Kidney tubule cell (primary cell): ENCODE data around the gene PROK1.
"Not testable (repeated sequence)": the region's sequence is repeated elsewhere in the genome, so short reads cannot be mapped to it uniquely, and the experiment has no call there.

ENCODE experiments used
- DNase-seq: peaks from one replicate; pipeline ENCODE4 v3.0.0-alpha.2; 2018; ENCODE audit warnings: low spot score

Gene PROK1

DNA sequence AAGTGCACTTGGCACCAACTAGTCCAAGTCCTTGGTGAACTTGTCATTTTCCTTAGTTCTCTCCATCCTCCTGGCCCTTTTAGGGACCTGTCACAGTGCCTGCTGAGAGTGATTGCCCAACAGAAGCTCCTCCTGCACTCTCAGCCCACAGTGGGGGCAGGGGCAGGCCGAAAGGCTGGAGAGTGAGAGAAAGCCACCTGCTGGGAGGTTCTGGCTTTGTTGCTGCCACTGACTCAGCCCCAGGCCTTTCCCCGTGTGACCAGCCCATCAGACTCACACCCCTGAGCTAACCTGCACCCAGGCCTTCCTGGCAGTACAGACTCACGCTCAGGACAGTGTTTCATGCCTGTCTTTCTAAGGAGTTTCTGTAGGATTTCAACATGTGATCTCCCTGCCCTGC lies 17.1 kb upstream of the PROK1 start:
- peak; percentile 85 for DNase-seq

DNA sequence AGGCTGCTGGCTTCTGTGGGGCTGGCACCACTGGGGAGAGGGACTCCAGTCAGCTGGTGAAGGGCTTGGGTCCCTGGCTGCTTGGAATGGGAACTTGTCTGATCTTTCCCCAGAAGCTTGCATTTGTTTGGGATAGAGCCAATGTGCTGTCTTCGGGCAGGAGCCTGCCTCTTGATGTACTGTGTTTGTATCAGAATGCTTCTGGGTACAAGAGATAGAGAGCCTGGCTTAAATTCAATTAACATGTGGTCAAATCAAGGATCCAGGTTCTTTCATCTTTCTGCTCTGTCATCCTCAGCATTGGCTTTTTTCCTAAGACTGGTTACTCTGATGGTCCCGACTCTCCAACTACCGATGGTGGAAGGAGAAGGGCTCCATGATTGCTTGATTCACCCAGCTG lies 16.0 kb upstream of the PROK1 start:
- DNase-seq = no peak

DNA sequence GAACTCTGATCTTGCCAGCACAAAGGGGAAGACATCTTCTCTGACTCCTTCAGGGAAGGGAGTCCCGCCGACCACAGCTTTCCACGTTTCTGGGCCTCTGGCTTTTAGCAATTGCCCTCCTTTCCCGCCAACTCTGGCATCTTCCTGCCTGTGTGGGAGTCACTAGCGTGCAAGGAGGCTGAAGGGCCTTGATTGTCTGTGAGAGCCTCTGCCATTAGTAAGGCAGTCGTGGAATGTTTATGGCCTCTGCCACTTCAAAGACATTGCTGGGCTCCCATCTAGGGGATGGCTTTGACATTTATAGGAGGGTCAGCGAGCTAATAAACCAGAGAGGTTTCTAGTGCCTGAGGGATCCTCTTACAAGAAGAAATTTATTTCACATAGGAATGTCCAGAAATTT lies 14.3 kb upstream of the PROK1 start:
- no peak for DNase-seq

DNA sequence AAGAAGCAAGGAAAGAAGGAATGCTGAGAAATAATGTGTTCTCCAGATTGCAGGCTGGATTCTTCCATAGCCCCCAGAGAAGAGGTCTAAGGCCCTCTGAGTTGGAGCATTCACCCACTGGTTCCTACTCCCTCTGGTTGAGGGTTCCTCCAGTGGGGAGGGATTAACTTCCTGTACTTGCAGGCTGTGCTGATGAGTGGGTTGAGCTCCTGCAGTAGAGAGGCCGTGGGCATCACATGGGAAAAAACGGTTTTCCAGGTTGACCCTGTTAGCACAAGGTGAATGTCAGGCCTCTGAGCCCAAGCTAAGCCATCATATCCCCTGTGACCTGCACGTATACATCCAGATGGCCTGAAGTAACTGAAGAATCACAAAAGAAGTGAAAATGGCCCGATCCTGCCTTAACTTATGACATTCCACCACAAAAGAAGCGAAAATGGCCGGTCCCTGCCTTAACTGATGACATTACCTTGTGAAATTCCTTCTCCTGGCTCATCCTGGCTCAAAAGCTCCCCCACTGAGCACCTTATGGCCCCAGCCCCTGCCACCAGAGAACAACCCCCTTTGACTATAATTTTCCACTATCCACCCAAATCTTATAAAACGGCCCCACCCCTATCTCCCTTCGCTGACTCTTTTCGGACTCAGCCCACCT lies 13.2 kb upstream of the PROK1 start:
- DNase-seq = not testable (repeated sequence)

DNA sequence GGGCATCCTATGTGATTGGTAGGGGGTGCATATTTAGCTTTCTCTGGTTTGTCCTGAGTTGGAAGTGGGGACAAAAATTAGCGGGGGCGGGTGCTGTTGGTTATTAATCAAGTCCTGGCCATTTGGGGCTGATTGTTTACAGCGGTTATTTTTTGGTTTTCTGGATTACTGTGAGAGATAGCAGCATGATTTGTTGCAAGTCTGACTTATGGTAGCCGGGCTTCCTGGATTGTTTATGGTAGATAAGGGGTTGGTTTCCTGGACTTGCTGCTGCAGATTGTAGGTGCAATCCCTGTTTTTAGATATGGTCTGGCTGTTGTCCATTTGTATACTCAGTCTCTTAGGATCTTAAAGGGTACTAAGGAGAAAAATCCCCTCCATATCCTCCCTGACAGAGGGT lies 12.1 kb upstream of the PROK1 start:
- DNase-seq = no peak

DNA sequence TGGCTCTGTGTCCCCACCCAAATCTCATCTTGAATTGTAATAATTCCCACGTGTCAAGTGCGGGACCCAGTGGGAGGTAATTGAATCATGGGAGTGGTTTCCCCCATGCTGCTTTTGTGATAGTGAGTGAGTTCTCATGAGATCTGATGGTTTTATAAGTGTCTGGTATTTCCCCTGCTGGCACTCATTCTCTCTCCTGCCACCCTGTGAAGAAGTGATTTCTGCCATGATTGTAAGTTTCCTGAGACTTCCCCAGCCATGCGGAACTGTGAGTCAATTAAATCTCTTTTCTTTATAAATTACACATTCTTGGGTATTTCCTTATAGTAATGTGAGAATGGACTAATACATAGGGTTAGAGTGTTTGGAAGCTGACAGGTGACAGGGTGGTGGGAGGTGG lies 11.1 kb upstream of the PROK1 start:
- peak; percentile 17 for DNase-seq

DNA sequence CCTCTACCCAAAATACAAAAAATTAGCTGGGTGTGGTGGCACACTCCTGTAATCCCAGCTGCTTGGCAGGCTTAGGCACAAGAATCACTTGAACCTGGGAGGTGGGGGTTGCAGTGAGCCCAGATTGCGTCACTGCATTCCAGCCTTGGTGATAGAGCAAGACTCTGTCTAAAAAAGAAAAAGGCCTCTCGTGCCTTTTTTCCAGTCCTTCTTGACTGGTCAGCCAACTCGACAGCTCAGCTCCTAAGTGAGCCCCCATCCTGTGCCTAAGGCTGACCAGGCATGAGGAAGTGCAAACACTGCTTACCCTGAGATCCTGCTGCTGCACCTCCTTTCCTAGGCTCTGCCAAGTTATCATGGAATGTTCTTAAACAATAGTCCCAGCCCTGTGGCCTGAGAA lies 10.1 kb upstream of the PROK1 start:
- DNase-seq = peak; percentile 62

DNA sequence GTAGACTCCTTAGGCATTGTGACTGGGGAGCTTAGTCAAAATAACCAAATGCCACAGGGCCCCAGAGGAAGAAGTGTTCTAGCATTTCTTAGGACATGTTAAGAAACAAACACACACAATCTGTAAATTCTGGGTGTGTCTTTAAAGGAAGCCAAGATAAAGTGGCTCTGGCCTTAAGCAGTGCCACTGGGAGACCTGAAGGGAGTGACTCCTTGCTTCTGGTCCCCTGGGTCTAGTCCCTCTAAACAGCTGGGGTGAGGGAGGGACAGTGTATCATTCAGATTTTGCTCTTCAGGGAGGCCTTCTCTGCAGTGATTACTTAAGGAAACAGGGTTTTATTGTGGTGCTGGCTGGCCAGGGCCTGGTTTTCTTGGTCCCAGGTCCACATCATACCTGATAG lies 9.1 kb upstream of the PROK1 start:
- no peak for DNase-seq

DNA sequence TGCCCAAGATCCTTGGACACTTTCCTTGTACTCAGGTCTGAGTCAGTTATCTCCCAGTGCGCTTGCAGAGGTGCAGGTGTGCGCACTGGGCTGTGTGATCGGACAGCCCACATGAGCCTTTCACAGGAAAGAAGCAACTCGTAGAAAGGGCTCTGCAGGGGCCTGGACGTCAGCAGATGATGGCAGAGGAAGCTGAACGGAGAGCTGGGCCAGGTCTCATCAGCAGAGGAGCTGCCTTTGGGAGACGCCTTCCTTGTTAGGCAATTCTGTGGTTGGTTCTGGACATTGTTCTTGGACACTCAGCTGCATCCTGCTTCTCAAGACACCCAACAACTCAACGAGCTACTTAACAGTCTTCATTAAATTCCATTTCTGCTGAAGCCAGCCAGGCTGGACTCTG lies 7.5 kb upstream of the PROK1 start:
- no peak for DNase-seq

DNA sequence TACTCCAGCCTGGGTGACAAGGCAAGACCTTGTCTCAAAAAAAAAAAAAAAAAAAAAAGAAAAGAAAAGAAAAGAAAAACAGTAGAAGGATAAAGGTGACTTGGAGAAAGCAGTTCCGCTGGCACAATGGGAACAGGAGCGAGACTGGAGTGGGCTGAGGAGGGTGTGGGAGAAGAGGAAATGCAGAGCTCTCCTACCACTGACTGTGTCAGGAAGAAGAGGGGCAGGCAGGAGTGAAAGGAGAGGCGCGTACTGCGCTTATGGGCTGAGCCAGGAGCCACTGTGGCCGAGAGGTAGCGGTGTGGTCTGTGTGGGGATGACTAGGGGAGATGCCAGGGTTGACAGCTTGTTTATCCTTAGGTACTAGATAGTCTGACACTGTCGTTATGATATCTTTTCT lies 6.4 kb upstream of the PROK1 start:
- no peak for DNase-seq

DNA sequence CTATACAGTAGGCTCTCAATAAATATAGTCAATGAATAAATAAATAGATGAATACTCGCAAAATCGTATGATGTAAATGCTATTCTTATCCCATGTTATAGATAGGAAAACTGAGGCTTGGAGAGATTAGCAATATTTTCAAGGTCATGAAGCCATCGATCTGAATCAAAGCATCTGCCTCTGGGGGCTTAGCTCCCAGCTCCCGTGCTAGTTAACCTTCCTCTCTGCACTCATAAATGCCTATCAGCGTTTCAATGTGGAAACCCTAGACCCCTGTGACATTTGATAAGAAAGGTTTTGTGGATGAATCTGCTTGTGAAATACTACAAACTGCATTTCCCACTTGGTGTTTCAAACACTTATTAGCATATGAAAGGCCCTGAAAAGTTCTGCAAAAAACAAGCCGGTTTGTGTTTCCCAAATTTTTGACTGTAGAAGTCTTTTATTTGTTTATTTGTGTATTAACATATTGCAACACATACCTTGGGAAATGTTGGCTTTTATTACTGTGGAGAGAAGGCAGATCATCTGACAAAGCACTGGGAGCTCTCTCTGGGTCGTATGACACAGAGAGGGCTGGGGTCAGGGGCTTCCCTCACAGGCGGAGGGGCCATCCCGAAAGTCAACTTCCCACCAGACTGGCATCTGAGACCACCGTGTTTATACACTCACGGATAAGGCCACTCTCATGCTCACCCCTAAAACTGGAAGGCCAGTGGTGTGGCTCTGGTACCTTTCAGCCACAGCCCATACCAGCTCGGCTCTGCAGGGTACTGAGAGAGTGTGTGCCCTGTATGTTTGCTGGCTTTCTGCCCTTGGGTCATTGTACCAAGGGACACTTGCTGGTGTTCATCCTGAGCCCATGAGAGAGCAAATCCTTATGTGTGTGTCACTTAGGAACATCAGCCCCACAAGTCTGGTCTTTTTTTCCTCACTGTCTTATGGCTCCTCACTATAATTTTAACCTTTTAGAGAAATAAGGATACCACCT lies 993 bp upstream of the PROK1 start:
- no peak for DNase-seq

DNA sequence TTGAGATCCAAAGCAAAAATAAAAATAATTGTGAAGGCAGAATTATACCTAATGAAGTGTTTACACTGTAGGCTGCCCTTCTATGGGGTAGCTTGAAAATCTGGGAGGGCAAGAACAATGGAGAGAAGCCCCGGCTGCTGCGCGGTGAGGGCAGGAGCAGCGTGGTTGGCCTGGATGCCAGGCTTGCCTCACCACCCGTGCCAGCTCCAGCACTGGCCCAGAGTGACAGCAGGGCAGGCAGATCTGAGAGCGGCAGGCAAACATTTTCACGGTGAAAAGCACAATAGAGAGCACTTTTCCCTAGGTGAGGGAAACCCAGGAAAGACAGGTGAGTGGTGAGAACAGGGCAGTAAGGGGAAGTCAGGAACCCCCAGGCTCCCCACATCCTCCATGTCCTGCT lies 1.4 kb downstream of the PROK1 start:
- DNase-seq = no peak

DNA sequence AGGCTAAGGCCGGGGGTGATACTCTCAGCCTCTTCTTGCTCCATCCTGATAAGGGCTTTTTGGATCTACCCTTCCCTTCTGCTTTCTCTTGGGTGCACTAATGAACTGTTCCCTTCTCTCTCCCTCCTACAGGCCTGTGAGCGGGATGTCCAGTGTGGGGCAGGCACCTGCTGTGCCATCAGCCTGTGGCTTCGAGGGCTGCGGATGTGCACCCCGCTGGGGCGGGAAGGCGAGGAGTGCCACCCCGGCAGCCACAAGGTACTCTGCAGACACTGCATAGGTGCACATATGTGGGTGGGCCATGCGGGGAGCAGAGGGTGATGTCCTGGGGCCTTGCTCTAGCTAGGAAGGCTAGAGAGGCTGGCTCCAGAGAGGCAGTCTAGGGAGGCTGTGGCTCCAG lies 2.9 kb downstream of the PROK1 start:
- DNase-seq = no peak

DNA sequence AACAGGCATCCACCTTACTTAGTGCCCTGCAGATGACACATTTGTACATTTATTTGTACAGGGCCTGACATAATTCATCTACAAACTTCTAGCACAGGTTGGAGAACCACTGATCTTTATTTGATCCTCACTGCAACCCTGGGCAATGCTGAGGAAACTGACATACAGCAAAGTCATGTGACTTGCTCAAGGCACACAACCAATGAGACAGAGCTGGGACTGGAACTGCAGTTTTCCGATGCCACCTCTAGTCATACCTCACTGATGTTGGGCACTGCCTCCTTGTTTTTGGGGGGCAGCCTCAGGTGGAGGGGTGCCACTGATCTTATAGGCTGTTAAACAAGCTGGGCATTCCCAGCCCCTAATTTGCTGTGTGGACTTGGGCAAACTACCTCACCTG lies 3.4 kb downstream of the PROK1 start:
- no peak for DNase-seq

DNA sequence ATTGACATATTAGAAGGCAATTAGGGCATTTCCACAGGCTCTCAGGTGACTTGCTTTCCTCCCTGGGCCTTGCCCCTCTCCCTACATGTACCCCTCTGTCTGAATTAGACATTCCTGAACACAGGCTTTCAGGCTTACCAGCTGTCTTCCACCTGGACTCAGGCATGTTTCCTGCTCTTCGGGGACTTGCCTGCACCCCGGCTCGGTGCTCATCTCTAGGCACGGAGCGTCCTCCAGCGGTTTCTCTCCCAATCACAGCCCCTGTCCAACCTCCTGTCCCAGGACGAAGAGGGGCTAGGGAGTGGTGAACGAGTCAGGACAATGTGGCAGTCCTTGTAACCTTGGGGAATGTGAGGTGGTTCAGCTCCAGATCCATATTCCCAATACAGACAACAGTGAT lies 4.2 kb downstream of the PROK1 start:
- no peak for DNase-seq

DNA sequence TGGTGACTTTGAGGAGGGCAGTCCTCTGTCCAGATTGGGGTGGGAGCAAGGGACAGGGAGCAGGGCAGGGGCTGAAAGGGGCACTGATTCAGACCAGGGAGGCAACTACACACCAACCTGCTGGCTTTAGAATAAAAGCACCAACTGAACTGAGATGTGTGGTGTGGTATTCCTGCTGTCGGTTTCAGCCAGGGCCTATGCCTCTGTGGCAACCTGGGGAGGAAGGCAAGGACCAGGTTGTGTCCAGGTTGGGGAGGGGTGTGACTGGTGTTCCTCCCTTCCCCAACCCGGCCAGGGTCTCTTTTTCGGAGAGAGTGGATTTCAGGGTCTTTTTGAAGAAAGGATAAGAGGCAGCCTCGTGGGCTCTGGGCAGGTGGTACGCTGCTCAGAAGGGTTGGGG lies 6.3 kb downstream of the PROK1 start:
- DNase-seq = no peak

DNA sequence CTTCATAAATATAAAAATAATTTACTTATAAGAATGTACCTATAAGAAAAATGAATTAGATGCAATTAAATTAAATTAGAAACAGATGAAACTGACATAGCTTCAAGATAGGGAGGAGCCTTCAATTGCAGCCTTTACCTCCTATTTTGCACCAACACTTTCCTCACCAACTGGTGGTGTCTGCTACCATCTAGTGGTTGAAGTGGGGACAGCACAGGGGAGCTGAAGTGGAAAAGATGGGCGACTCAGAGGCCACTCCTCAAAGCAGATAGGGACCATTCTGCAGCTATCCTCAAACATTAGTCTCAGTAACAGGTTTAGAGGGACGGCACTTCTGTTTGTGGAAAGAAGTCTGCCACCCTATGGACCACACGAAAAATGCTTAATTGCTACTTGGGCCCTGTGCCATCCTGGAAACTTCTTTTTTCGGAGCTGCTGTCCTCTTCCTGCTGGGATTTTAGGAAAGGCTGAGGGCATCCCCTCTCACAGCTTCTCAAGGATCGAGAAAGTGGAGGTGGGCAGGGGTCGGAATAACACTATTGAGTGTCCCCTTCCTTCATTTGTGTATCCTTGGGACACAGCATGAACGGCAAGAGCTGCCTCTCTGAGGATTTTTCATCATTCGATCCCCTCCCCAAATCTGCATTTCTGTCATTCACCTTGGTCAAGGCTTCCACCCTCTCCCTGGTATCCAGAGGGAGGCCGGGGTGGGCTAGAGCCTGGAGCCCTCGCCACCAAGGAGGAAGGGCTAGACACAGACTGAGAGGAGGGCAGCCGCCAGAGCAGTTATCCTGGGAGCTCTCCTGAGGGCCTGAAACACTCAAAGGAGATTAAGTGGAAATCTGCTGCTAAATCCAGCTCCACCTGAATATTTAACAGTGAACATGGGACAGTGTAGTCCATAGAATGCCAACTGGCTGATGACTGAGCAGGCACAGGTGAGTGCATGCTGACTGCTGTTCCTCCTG lies 9.6 kb downstream of the PROK1 start:
- peak; percentile 74 for DNase-seq

DNA sequence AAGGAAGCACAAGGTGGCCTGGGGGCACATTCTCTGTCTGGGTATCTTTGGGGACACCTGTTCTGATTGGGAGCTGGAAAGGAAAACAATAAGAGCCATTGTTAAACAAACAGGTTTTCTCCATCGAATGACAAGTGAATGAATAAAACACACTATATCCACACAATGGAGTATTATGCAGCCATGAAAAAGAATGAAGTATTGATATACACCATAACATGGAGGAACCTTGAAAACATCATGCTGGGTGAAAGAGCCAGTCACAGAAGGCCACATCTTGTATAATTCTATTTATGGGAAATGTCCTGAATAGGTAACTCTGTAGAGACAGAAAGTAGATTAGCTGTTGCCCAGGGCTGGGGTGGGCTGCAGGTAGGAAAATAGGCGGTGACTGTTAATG lies 11.1 kb downstream of the PROK1 start:
- DNase-seq = no peak

DNA sequence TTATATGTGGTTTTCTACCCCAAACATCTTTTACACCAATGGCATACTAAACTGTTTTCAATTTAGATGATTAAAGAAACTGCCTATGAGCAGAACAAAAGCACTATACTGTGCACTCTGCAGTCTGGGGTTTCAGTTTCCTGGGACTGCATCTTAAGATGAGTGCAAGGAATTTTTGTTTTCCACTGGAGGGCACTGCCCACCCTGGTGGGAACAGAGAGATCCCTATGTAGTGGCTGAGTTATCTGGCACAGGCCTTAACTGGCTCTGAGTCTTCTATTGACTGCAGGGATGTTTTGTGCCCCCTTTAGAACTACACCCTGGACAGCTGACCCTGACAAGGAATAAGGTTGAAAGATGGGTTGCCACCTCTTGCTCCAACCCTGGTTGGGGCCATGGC lies 12.0 kb downstream of the PROK1 start:
- DNase-seq = no peak

DNA sequence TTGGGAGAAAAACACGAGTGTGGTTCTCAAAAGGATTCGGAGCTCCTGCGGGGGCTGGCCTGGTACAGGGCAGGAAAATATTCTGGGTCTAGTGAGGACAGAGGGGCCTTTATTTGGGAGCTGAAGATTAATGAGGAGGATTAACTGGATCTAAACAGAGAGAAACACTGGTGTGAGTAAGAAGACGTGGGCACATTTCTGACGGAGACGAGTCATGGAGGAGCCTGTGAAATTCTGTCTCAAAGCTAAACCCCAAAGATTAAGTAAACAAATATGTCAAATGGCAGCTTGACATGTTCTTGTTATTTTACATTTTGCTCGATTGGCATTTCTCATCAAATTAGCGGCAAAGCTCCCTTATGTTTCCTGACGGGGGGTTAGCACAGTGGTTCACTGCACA lies 12.8 kb downstream of the PROK1 start:
- DNase-seq = no peak

DNA sequence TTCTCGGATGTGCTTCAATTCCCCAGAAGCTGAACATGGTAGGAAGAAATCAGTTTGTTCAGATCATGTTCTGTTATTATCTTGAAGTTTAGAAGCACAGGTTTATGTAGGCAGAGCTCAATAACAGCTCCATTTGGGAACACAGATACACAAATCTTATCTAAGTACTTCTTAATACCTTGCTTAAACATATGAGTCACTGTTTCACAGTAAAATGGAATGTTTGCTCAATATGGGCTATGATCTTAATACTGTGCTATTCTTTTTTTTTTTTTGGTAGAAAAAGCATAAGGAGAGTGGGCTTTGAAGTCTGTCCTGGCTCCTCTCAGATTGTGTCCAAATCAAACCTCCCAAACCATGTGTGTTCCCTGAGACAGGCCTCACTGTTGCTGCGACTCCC lies 13.4 kb downstream of the PROK1 start:
- no peak for DNase-seq

DNA sequence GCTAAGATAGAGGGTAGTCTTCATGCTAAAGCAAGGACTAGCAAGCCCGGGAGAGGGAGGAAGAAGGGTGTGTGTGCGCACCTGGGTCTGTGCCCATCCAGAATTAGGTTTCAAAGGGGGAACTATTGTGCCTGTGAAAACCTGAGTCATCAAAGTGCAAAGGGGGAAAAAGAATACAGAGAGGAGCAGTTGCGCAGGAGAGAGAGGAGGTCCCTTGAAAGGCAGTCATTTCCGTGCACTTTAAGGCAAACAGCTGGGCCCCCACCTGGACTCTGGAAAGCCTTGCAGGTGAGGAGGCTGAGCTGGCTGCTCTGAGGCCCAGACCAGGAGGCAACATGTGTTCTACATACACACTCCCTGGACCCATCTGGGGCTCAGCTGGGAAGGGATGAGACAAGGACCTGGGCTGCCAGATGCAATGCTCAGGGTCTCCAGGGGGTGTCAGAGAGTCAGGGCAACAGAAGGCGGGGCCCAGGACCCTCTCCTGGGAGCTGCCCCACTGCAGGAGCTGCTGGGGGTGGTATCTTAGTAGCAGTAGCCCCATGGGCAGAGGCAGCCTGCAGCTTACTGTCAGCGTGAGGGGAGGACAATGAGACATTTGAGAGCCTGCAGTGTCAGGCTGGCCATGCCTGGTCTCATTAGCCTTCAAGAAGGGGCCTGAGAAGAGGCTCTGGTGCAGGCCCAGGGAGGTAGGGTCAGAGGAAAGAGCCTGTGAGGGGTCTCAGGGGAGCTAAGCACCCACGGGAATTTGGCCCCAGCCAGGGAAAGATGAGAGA lies 14.3 kb downstream of the PROK1 start:
- no peak for DNase-seq
